Measurements from ENCODE around the gene E2F2. TPM values are rescaled to one million over a fixed set of nuclear protein-coding genes. Genes with fewer than 3 reads are reported as not detected.

E2F2 gene
- total RNA-seq, 1 donor from 2014 or later = 9.4 TPM

DNA sequence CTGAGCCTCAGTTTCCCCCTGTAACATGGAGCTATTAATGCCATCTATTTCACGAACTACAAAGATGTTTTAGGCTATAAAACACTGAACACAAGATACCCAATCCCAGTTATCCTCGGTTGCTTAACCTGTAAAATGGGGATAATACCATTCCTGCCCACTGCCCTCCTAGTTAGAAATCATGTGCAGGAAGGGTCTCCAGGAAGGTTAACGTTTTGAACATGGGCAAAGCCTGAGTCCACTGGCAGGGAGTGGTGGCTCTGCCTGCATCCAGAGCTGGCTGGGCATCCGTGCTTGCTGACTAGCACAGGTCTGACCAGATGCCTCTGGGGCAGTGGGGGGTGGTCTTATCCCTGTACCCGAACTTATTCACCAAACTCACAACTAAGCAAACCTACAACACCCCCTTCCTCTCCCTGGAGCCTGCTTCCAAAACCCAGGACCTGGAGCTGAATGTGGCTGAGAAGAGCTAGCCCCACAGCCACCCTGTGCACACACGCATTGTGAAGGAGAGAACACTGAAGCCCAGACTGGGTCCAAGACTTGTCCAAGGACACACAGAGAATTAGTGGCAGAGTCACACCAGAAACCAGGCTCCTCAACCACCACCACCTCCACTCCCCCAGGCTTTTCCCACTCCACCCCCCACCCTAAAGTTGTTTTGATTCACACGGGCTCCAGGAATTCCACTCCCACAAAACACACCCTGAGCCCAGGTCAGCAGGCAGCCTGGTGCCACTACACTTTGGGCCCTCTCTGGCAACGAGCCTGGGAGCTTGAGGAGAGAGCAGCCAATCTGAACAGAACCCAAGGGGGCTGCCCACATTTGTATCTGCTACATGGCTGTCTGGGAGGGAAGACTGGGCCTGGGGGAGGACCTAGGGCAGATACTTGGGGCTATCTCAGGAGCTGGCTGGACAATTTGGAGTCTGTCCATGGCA is 1.6 kb downstream of the E2F2 start:
- H3K4me3 Mint-ChIP-seq = peak overlapping the region; percentile 82
- H3K9me3 Mint-ChIP-seq = no peaks in the 10 kb centered on the region
- peak overlapping the region; percentile 65 for H3K27ac Mint-ChIP-seq
- no peak for DNase-seq (ENCODE audit: extremely low spot score, unreplicated experiment)
- no peaks in the 10 kb centered on the region for H3K27me3 Mint-ChIP-seq
- no peaks in the 10 kb centered on the region for H3K36me3 Mint-ChIP-seq
- H3K4me1 Mint-ChIP-seq (ENCODE audit: unreplicated experiment) = peaks cover 36% of the 10 kb centered on the region
- TF ChIP-seq, protein P1, sequence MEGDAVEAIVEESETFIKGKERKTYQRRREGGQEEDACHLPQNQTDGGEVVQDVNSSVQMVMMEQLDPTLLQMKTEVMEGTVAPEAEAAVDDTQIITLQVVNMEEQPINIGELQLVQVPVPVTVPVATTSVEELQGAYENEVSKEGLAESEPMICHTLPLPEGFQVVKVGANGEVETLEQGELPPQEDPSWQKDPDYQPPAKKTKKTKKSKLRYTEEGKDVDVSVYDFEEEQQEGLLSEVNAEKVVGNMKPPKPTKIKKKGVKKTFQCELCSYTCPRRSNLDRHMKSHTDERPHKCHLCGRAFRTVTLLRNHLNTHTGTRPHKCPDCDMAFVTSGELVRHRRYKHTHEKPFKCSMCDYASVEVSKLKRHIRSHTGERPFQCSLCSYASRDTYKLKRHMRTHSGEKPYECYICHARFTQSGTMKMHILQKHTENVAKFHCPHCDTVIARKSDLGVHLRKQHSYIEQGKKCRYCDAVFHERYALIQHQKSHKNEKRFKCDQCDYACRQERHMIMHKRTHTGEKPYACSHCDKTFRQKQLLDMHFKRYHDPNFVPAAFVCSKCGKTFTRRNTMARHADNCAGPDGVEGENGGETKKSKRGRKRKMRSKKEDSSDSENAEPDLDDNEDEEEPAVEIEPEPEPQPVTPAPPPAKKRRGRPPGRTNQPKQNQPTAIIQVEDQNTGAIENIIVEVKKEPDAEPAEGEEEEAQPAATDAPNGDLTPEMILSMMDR (conservative IDR thresholded peaks at IDR 0.05) = no peak

DNA sequence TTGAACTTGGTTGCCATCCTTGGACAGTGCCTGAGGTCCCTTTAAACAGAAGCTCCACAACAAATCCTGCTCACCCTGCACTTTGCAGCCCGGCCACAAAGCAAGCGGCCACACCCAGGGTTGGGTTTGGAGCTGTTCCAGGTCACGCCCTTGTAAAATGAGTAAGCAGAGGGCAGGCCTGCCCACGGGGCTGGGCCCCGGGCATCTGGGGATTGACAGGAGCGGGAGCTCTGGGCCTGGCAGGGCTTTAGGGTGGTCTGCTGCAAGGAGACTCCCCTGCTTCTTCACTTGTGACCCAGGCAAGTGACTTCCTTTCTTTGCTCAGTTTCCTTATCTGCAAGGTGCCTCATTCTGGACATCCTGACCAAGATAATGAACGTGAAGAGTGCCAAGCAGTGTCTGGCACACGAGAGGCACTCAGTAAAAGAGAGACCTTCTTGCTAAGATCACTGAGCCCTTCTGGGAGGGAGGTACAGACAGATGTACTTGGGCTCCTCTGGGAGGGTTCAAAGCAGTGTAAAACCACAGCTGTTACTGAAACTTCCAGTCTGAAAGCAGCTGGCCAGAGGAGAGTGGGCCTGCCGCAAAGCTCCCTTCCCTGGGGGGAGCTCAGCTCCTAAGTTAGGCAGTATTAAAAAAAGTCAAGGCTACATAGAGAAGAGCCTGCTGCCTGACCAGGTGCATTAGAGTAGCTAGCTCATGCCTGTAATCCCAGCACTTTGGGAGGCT is 2.6 kb downstream of the E2F2 start:
- peak overlapping the region; percentile 82 for H3K4me3 Mint-ChIP-seq
- no peaks in the 10 kb centered on the region for H3K36me3 Mint-ChIP-seq
- peaks cover 36% of the 10 kb centered on the region for H3K4me1 Mint-ChIP-seq (ENCODE audit: unreplicated experiment)
- no peaks in the 10 kb centered on the region for H3K9me3 Mint-ChIP-seq
- DNase-seq (ENCODE audit: extremely low spot score, unreplicated experiment) = no peak
- no peaks in the 10 kb centered on the region for H3K27me3 Mint-ChIP-seq
- H3K27ac Mint-ChIP-seq = peak overlapping the region; percentile 65
- TF ChIP-seq, protein P1 (conservative IDR thresholded peaks at IDR 0.05) = no peak

DNA sequence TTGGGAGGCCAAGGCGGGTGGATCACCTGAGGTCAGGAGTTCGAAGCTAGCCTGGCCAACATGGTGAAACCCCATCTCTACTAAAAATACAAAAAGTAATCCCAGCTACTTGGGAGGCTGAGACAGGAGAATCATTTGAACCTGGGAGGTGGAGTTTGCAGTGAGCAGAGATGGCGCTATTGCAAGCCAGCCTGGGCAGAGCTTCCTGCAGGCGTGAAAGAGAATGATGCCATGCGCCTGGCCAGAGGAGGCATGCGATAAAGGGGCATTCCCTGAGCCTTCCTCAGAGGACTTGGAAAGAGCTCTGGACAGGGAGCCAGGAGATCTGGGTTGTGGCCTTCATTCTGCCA is 3.2 kb downstream of the E2F2 start:
- peaks cover 36% of the 10 kb centered on the region for H3K4me1 Mint-ChIP-seq (ENCODE audit: unreplicated experiment)
- H3K27ac Mint-ChIP-seq = peak overlapping the region; percentile 65
- no peaks in the 10 kb centered on the region for H3K36me3 Mint-ChIP-seq
- no peaks in the 10 kb centered on the region for H3K9me3 Mint-ChIP-seq
- DNase-seq (ENCODE audit: extremely low spot score, unreplicated experiment) = no peak
- H3K27me3 Mint-ChIP-seq = no peaks in the 10 kb centered on the region
- no peak overlapping the region for H3K4me3 Mint-ChIP-seq
- TF ChIP-seq, protein P1 (conservative IDR thresholded peaks at IDR 0.05) = no peak

DNA sequence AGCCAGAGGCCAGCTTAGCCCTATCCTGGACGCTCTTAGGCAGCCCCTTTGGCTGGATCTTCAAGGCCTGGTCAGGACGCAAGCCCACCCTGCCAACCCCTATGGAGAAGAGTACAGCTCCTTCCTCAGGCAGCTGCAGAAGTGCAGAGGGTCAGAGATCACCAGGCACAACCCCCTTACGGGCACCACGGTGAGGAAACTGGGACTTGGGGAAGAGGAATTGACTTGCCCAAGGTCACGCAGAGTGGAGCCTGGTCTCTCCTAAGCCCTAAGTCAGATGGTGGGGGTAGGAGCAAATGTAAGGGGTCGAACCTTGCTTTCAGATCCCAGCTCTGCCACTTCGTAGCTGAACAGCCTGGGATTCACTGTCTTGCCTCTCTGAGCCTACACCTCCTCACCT is 3.7 kb downstream of the E2F2 start:
- no peak for DNase-seq (ENCODE audit: extremely low spot score, unreplicated experiment)
- H3K36me3 Mint-ChIP-seq = no peaks in the 10 kb centered on the region
- TF ChIP-seq, protein P1 (conservative IDR thresholded peaks at IDR 0.05) = no peak
- H3K27ac Mint-ChIP-seq = no peak overlapping the region
- no peak overlapping the region for H3K4me3 Mint-ChIP-seq
- H3K4me1 Mint-ChIP-seq (ENCODE audit: unreplicated experiment) = peaks cover 36% of the 10 kb centered on the region
- no peaks in the 10 kb centered on the region for H3K27me3 Mint-ChIP-seq
- H3K9me3 Mint-ChIP-seq = no peaks in the 10 kb centered on the region

DNA sequence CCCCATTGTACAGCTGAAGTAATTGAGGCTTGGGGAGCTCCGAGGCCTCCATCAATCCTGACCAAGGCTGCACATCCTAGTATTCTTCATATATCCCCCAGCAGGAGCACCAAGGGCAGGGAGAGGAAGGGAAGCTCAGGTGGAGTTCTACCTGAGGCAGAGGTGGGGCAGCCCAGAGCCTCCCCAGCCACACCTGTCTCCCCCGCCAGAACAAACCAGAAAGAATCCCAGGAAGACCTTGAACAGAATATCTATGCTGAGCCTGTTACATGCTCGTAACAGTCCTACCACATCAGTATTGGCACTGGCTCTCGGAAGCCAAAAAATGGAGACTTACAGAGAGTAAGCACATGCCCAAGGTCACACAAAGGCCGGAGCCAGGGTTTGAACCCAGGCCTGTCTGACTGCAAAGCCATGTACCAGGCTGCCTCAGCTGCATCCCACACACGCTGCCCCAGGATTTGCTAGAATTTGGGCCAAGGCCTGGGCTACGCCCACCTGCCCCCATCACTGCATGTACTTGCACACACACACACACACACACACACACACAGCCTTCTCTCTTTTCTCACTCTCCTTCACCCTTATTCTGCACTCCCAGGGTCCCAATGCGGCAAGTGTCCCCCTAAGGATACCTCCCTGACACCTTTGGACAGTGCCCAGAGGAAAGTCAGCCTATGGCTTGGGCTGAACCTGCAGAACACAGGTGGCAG is 4.5 kb downstream of the E2F2 start:
- TF ChIP-seq, protein P1 (conservative IDR thresholded peaks at IDR 0.05) = no peak
- Mint-ChIP-seq H3K27me3 (no peaks in the 10 kb centered on the region), H3K36me3 (peaks cover 3% of the 10 kb centered on the region), H3K4me1 (ENCODE audit: unreplicated experiment) (peaks cover 29% of the 10 kb centered on the region), H3K27ac (peak overlapping the region; percentile 48), H3K9me3 (no peaks in the 10 kb centered on the region), H3K4me3 (peak overlapping the region; percentile 33)
- no peak for DNase-seq (ENCODE audit: extremely low spot score, unreplicated experiment)
